Esophagus muscularis mucosa (tissue), 4 donors: Measurements from ENCODE around the gene PCID2.

Experiments used
- CTCF ChIP-seq, 3 experiments: fragments of 200-600 bp in 2 of 3; fragments of 450-650 bp in 1 of 3; sonication (generic) in 2 of 3; IDR thresholded peaks; one replicate each; pipeline ENCODE4 v1.5.1; 2017 to 2019; ENCODE audit warnings: antibody characterized with exemption in 3 of 3, mild to moderate bottlenecking in 2 of 3, moderate library complexity in 1 of 3
- EP300 ChIP-seq: sonication (generic); formaldehyde crosslinking; IDR thresholded peaks from one replicate; pipeline ENCODE4 v1.6.1; 2017; ENCODE audit warnings: antibody characterized with exemption
- POLR2AphosphoS5 ChIP-seq, 2 donors: sonication (generic); formaldehyde crosslinking; IDR thresholded peaks; one replicate each; pipeline ENCODE4 v1.6.1; 2017; ENCODE audit warnings: antibody characterized with exemption in 2 of 2

- TF ChIP-seq CTCF (IDR thresholded peaks at IDR 0.05), result no peak
- no peak for TF ChIP-seq EP300
- TF ChIP-seq POLR2AphosphoS5 (IDR thresholded peaks at IDR 0.05), result no peak
Measured at GRCh38 chr13:113184568-113185440, 23.7 kb downstream of the PCID2 start.
